Sigmoid colon (tissue), 7 donors: Measurements from ENCODE around the gene NCF4. TPM values are rescaled to one million over a fixed set of nuclear protein-coding genes. Genes with fewer than 3 reads are reported as not detected.

Experiments used
- DNase-seq: peaks from one replicate; pipeline ENCODE4 v3.0.0-alpha.2; 2019
- H3K27ac ChIP-seq, 4 donors: fragments of 200-600 bp; sonication (generic); one replicate each; pipeline ENCODE4 v1.5.1; 2016 to 2019; ENCODE audit warnings: mild to moderate bottlenecking in 1 of 4
- H3K27me3 ChIP-seq, 3 donors: fragments of 200-600 bp; sonication (generic); one replicate each; pipeline ENCODE4 v1.5.1; 2019; ENCODE audit warnings: mild to moderate bottlenecking in 1 of 3
- H3K36me3 ChIP-seq, 4 donors: fragments of 200-600 bp; sonication (generic); one replicate each; pipeline ENCODE4 v1.5.1; 2016 to 2019
- H3K4me1 ChIP-seq, 4 donors: fragments of 200-600 bp; sonication (generic); one replicate each; pipeline ENCODE4 v1.5.1; 2017 to 2019
- H3K4me3 ChIP-seq, 4 donors: fragments of 200-600 bp; sonication (generic); one replicate each; pipeline ENCODE4 v1.5.1; 2017 to 2019; ENCODE audit warnings: mild to moderate bottlenecking in 2 of 4, moderate library complexity in 1 of 4
- H3K9me3 ChIP-seq, 4 donors: fragments of 200-600 bp in 3 of 4; sonication (generic) in 3 of 4; one replicate each; pipeline versions ENCODE4 v1.5.1 to v1.6.1; 2013 to 2019
- CTCF ChIP-seq, 4 experiments: fragments of 450-650 bp in 3 of 4; fragments of 200-600 bp in 1 of 4; IDR thresholded peaks; one replicate each; pipeline ENCODE4 v1.5.1; 2016 to 2019; ENCODE audit warnings: antibody characterized with exemption in 4 of 4, mild to moderate bottlenecking in 3 of 4, moderate library complexity in 2 of 4
- EP300 ChIP-seq, 4 donors: sonication (generic); formaldehyde crosslinking; IDR thresholded peaks; one replicate each; pipeline ENCODE4 v1.6.1; 2017; ENCODE audit warnings: antibody characterized with exemption in 4 of 4
- POLR2A ChIP-seq, 2 donors: fragments of 450-650 bp; IDR thresholded peaks; one replicate each; pipeline ENCODE4 v1.6.1; 2016; ENCODE audit warnings: antibody characterized with exemption in 2 of 2, mild to moderate bottlenecking in 2 of 2, moderate library complexity in 2 of 2
- POLR2AphosphoS5 ChIP-seq, 4 donors: sonication (generic); formaldehyde crosslinking; IDR thresholded peaks; one replicate each; pipeline ENCODE4 v1.6.1; 2017; ENCODE audit warnings: antibody characterized with exemption in 4 of 4
- WGBS, 2 donors: extraction: QIAGEN DNeasy Blood & Tissue Kit; methylation state at CpG; one replicate each; pipeline ENCODE4 v1.1.7; 2013; 5-methylcytosine and 5-hydroxymethylcytosine counted together
- intact Hi-C: fragments of 100-400 bp; cut with DNase I; formaldehyde crosslinking; loops from one replicate; pipeline ENCODE4 v1.15.1; 2023
- polyA plus RNA-seq, 3 donors: library from polyadenylated mRNA; stranded (reverse); fragments of 200-250 nt; gene quantifications; one replicate each; pipeline ENCODE4 v1.2.3, GENCODE V29; 2013
- total RNA-seq, 4 donors: library from RNA; depleted of rRNA; stranded (reverse); fragments of >200 nt; gene quantifications; one replicate each; pipeline ENCODE4 v1.1.0, GENCODE V29; 2016
- donor health status: healthy with polysubstance abuse.
- donor health status: Bipolar disorder and iron deficiency.
- donor health status: healthy.

The NCF4 gene
- total and polyA plus RNA-seq, 7 donors, result 13.5 to 35.8 (median 19.3) TPM

DNA sequence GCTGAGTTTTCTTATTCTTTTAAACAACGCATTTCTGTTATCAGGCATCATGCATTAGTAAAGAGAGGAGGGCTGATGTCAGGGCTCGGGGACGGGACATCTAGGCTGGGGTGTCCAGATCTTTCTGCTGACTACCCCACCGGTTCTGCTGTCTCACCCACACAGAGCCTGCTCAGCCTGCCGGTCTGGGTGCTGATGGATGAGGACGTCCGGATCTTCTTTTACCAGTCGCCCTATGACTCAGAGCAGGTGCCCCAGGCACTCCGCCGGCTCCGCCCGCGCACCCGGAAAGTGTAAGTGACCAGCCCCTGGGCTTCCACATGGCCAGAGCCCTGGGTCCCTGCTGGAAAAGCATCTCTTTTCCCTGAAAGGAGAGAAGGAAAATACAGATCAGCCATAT, 9.4 kb downstream of the NCF4 start:
- TF ChIP-seq POLR2AphosphoS5 (IDR thresholded peaks at IDR 0.05) (no peak), POLR2A (IDR thresholded peaks at IDR 0.05) (no peak), EP300 (IDR thresholded peaks at IDR 0.05) (no peak), CTCF (IDR thresholded peaks at IDR 0.05) (no peak)
- intact Hi-C loops, result no loop called here
- Histone ChIP-seq H3K4me1 (peaks cover 0 to 13% (median 12%) of the 10 kb centered on the region in 4 donors), H3K36me3 (no peaks in the 10 kb centered on the region), H3K9me3 (no peaks in the 10 kb centered on the region), H3K27ac (no peak overlapping the region), H3K27me3 (peaks cover 0 to 33% (median 0%) of the 10 kb centered on the region in 3 donors), H3K4me3 (no peak overlapping the region)
- WGBS, 2 donors, result 74 to 89% methylated on average over 14 of the region's 14 CpGs
- no peak for DNase-seq

- DNase-seq, result no peak
- intact Hi-C loops, result no loop called here
- H3K9me3 ChIP-seq, result no peaks in the 10 kb centered on the region
- TF ChIP-seq CTCF (IDR thresholded peaks at IDR 0.05) (no peak), POLR2AphosphoS5 (IDR thresholded peaks at IDR 0.05) (no peak), EP300 (IDR thresholded peaks at IDR 0.05) (no peak), POLR2A (IDR thresholded peaks at IDR 0.05) (no peak)
- H3K27ac ChIP-seq, result no peak overlapping the region
- WGBS, 2 donors, result 85 to 86% methylated on average over 11 of the region's 11 CpGs
- peaks cover 0 to 26% (median 0%) of the 10 kb centered on the region in 3 donors for H3K27me3 ChIP-seq
- H3K4me1 ChIP-seq, result peaks cover 0 to 13% (median 12%) of the 10 kb centered on the region in 4 donors
- no peaks in the 10 kb centered on the region for H3K36me3 ChIP-seq
- H3K4me3 ChIP-seq, result no peak overlapping the region
Measured at GRCh38 chr22:36871669-36872081, 10.9 kb downstream of the NCF4 start.

DNA sequence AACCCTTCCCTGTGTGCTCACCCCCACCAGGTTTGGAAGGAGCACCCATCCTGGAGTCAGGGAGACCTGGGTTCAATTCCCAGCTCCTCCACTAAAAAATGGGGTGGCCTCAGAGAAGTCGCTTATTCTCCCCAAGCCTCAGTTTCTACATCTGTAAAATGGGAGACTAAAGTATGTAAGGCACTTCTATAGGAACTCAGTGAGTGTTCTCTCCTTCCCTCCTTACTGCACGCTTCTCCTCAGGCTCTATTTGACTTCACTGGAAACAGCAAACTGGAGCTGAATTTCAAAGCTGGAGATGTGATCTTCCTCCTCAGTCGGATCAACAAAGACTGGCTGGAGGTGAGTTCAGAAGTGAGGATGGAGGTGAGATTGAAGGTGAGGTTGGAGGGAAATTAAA, 11.3 kb downstream of the NCF4 start:
- H3K9me3 ChIP-seq, result no peaks in the 10 kb centered on the region
- H3K4me1 ChIP-seq, result peaks cover 0 to 13% (median 12%) of the 10 kb centered on the region in 4 donors
- DNase-seq, result no peak
- H3K4me3 ChIP-seq, result no peak overlapping the region
- intact Hi-C loops, result no loop called here
- H3K27me3 ChIP-seq, result peaks cover 0 to 22% (median 0%) of the 10 kb centered on the region in 3 donors
- TF ChIP-seq POLR2A (IDR thresholded peaks at IDR 0.05) (no peak), EP300 (IDR thresholded peaks at IDR 0.05) (no peak), CTCF (IDR thresholded peaks at IDR 0.05) (no peak), POLR2AphosphoS5 (IDR thresholded peaks at IDR 0.05) (no peak)
- no peaks in the 10 kb centered on the region for H3K36me3 ChIP-seq
- 93 to 99% methylated on average over 3 of the region's 3 CpGs for WGBS, 2 donors
- no peak overlapping the region for H3K27ac ChIP-seq

DNA sequence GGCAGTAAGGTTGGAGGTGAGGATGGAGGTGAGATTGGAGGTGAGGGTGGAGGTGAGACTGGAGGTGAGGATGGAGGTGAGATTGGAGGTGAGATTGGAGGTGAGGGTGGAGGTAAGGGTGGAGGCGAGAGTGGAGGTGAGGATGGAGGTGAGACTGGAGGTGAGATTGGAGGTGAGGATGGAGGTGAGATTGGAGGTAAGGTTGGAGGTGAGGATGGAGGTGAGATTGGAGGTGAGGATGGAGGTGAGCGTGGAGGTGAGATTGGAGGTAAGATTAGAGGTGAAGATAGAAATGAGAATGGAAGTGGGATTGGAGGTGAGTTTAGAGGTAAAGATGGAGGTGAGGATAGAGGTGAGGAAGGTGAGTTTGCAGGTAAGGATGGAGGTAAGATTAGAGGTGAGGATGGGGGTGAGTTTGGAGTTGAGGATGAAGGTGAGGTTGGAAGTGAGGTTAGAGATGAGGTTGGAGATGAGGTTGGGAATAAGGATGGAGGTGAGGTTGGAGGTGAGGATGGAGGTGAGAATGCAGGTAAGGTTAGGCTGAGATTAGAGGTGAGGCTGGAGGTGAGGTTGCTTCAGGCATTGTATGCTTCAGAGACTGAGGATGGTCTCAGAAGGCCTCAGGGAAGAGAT, 12.2 kb downstream of the NCF4 start:
- Histone ChIP-seq H3K4me3 (no peak overlapping the region), H3K27ac (no peak overlapping the region), H3K36me3 (no peaks in the 10 kb centered on the region), H3K4me1 (peaks cover 0 to 13% (median 12%) of the 10 kb centered on the region in 4 donors), H3K9me3 (no peaks in the 10 kb centered on the region), H3K27me3 (peaks cover 0 to 27% (median 0%) of the 10 kb centered on the region in 3 donors)
- DNase-seq, result no peak
- WGBS, 2 donors, result 96 to 97% methylated on average over 2 of the region's 2 CpGs
- intact Hi-C loops, result loop anchor here (1.0 kb wide), 1 partner anchor 105 kb away; no protein-coding TSS in a partner anchor
- TF ChIP-seq CTCF (IDR thresholded peaks at IDR 0.05), result no peak
